Urinary bladder (tissue), 4 donors: ENCODE data around the gene VPS35L. TPM values are rescaled to one million over a fixed set of nuclear protein-coding genes. Genes with fewer than 3 reads are reported as not detected.

Experiments used
- DNase-seq: peaks from one replicate; pipeline ENCODE4 v3.0.0-alpha.2; 2015; ENCODE audit errors: extremely low spot score
- H3K27ac ChIP-seq: one replicate; pipeline ENCODE4 v1.5.1; 2013; ENCODE audit warnings: low read depth, mild to moderate bottlenecking, moderate library complexity
- H3K36me3 ChIP-seq: one replicate; pipeline ENCODE4 v1.6.1; 2013; ENCODE audit warnings: mild to moderate bottlenecking, moderate library complexity; ENCODE audit not compliant: insufficient read depth
- H3K4me1 ChIP-seq: one replicate; pipeline ENCODE4 v1.6.1; 2013; ENCODE audit warnings: mild to moderate bottlenecking, moderate library complexity; ENCODE audit not compliant: insufficient read depth
- H3K4me3 ChIP-seq: one replicate; pipeline ENCODE4 v1.5.1; 2013; ENCODE audit warnings: low read depth, low read length
- WGBS: extraction: QIAGEN DNeasy Blood & Tissue Kit; methylation state at CpG from one replicate; pipeline ENCODE4 v1.1.7; 2013; 5-methylcytosine and 5-hydroxymethylcytosine counted together
- polyA plus RNA-seq: library from polyadenylated mRNA; stranded (reverse); fragments of 200-250 nt; gene quantifications from one replicate; pipeline ENCODE4 v1.2.3, GENCODE V29; 2013
- total RNA-seq: library from RNA; depleted of rRNA; stranded (reverse); fragments of >200 nt; gene quantifications from one replicate; pipeline ENCODE4 v1.2.3, GENCODE V29; 2014
- donor health status: healthy with polysubstance abuse.
- donor health status: healthy.

The VPS35L gene
- total and polyA plus RNA-seq, 2 donors, result 33.8 to 46.3 TPM

GRCh38 chr16:19589771-19590302, 34.3 kb downstream of the VPS35L start:
- Histone ChIP-seq H3K4me3 (no peak overlapping the region), H3K27ac (no peak overlapping the region), H3K4me1 (no peaks in the 10 kb centered on the region), H3K36me3 (no peaks in the 10 kb centered on the region)
- 20% methylated on average over 8 of the region's 8 CpGs for WGBS
- peak; percentile 36 for DNase-seq

GRCh38 chr16:19595043-19595767, 39.7 kb downstream of the VPS35L start:
- H3K36me3 ChIP-seq, result no peaks in the 10 kb centered on the region
- no peaks in the 10 kb centered on the region for H3K4me1 ChIP-seq

GRCh38 chr16:19598805-19599510, 43.5 kb downstream of the VPS35L start:
- Histone ChIP-seq H3K4me1 (no peaks in the 10 kb centered on the region), H3K27ac (no peak overlapping the region), H3K4me3 (no peak overlapping the region), H3K36me3 (no peaks in the 10 kb centered on the region)
- no peak for DNase-seq
- WGBS, result 72% methylated on average over 6 of the region's 6 CpGs

More at GRCh38 chr16:19595043-19595767, 39.7 kb downstream of the VPS35L start:
- Histone ChIP-seq H3K4me3 (no peak overlapping the region), H3K27ac (no peak overlapping the region)
- no peak for DNase-seq
- WGBS, result 55% methylated on average over 19 of the region's 19 CpGs

- H3K36me3 ChIP-seq, result no peaks in the 10 kb centered on the region
Observed at GRCh38 chr16:19599968-19600716, 44.6 kb downstream of the VPS35L start.

GRCh38 chr16:19601083-19601976, 45.8 kb downstream of the VPS35L start:
- no peak for DNase-seq
- 62% methylated on average over 13 of the region's 13 CpGs for WGBS
- Histone ChIP-seq H3K36me3 (no peaks in the 10 kb centered on the region), H3K4me3 (no peak overlapping the region), H3K27ac (no peak overlapping the region), H3K4me1 (no peaks in the 10 kb centered on the region)

More at GRCh38 chr16:19599968-19600716, 44.6 kb downstream of the VPS35L start:
- WGBS, result 79% methylated on average over 5 of the region's 5 CpGs
- no peaks in the 10 kb centered on the region for H3K4me1 ChIP-seq
- no peak overlapping the region for H3K27ac ChIP-seq
- no peak overlapping the region for H3K4me3 ChIP-seq
- DNase-seq, result no peak

- WGBS, result 96% methylated on average over 4 of the region's 4 CpGs
- no peak overlapping the region for H3K27ac ChIP-seq
- no peak for DNase-seq
- no peaks in the 10 kb centered on the region for H3K36me3 ChIP-seq
- no peak overlapping the region for H3K4me3 ChIP-seq
- H3K4me1 ChIP-seq, result no peaks in the 10 kb centered on the region
Observed at GRCh38 chr16:19604911-19605310, 49.4 kb downstream of the VPS35L start.

GRCh38 chr16:19605701-19606100, 50.2 kb downstream of the VPS35L start:
- no peak for DNase-seq
- Histone ChIP-seq H3K36me3 (no peaks in the 10 kb centered on the region), H3K4me1 (no peaks in the 10 kb centered on the region), H3K27ac (no peak overlapping the region), H3K4me3 (no peak overlapping the region)
- WGBS, result 89% methylated on average over 1 of the region's 1 CpG

- H3K36me3 ChIP-seq, result no peaks in the 10 kb centered on the region
Observed at GRCh38 chr16:19607616-19608280, 52.2 kb downstream of the VPS35L start.

GRCh38 chr16:19609359-19609758, 53.9 kb downstream of the VPS35L start:
- DNase-seq, result no peak
- Histone ChIP-seq H3K4me3 (no peak overlapping the region), H3K4me1 (no peaks in the 10 kb centered on the region), H3K36me3 (peaks cover 3% of the 10 kb centered on the region), H3K27ac (no peak overlapping the region)
- WGBS, result 72% methylated on average over 5 of the region's 5 CpGs

More at GRCh38 chr16:19607616-19608280, 52.2 kb downstream of the VPS35L start:
- DNase-seq, result no peak
- Histone ChIP-seq H3K4me1 (no peaks in the 10 kb centered on the region), H3K27ac (no peak overlapping the region), H3K4me3 (no peak overlapping the region)
- WGBS, result 86% methylated on average over 8 of the region's 8 CpGs

- Histone ChIP-seq H3K27ac (no peak overlapping the region), H3K4me1 (no peaks in the 10 kb centered on the region), H3K4me3 (no peak overlapping the region), H3K36me3 (peaks cover 4% of the 10 kb centered on the region)
- 94% methylated on average over 13 of the region's 13 CpGs for WGBS
- DNase-seq, result no peak
Observed at GRCh38 chr16:19610200-19610599, 54.7 kb downstream of the VPS35L start.

- no peaks in the 10 kb centered on the region for H3K4me1 ChIP-seq
- no peak for DNase-seq
- peaks cover 5% of the 10 kb centered on the region for H3K36me3 ChIP-seq
- H3K27ac ChIP-seq, result no peak overlapping the region
- 95% methylated on average over 5 of the region's 5 CpGs for WGBS
- no peak overlapping the region for H3K4me3 ChIP-seq
Observed at GRCh38 chr16:19613834-19614233, 58.3 kb downstream of the VPS35L start.

GRCh38 chr16:19616241-19616640, 60.7 kb downstream of the VPS35L start:
- 83% methylated on average over 6 of the region's 6 CpGs for WGBS
- Histone ChIP-seq H3K27ac (no peak overlapping the region), H3K36me3 (peaks cover 5% of the 10 kb centered on the region), H3K4me1 (no peaks in the 10 kb centered on the region), H3K4me3 (no peak overlapping the region)
- no peak for DNase-seq
